HG03025 (cell line): ENCODE data around the gene TWIST2.

Source experiments
- ATAC-seq: cut with Tn5 transposase; IDR thresholded peaks from one replicate; pipeline ENCODE4 v1.9.1; 2021; ENCODE audit warnings: mild to moderate bottlenecking, moderate library complexity; ENCODE audit not compliant: unreplicated experiment, low FRiP score

Gene TWIST2

DNA sequence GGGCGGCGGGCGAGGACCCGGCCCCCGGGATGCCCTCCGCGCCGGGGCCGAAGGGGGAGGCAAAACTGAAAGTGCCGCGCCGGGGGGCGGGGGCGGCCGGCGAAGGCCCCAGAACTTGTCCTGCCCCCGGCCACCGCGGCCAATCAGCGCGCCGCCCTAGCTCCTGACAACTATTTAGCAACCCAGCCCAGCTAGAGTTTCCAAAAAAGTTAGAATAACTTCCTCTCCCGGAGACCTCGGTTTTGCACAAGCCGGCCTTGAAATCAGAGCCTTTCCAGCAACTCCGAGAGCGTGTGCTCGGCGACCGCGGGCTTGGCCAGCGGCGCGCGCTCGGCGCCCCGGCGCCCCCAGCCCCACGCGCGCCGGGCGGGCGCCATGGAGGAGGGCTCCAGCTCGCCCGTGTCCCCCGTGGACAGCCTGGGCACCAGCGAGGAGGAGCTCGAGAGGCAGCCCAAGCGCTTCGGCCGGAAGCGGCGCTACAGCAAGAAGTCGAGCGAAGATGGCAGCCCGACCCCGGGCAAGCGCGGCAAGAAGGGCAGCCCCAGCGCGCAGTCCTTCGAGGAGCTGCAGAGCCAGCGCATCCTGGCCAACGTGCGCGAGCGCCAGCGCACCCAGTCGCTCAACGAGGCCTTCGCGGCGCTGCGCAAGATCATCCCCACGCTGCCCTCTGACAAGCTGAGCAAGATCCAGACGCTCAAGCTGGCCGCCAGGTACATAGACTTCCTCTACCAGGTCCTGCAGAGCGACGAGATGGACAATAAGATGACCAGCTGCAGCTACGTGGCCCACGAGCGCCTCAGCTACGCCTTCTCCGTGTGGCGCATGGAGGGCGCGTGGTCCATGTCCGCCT lies at the start of gene TWIST2:
Gene TWIST2, plus strand, starts transcription at position 245 of the 850 bp plus-strand sequence. Its CDS starts 131 bp downstream, at position 376.
- ATAC-seq = no peak

DNA sequence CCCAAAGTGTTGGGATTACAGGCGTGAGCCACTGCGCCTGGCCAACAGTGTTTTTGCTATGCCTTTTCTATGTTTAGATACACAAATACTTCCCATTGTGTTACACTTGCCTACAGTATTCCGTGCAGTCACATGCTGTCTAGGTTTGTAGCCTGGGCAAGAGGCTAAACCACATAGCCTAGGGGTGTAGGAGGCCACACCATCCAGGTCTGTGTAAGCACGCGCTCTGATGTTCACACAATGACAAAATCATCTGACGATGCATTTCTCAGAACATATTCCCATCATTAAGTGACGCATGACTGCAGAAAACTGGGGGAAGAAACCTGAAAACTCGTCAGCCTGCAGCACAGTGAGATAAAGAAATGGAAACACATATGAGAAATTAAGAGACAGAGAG lies 46.1 kb upstream of the TWIST2 start:
- no peak for ATAC-seq

- no peak for ATAC-seq
Observed at GRCh38 chr2:238802957-238803356, 44.9 kb upstream of the TWIST2 start.

GRCh38 chr2:238803996-238804870 lies 43.7 kb upstream of the TWIST2 start:
- ATAC-seq = no peak

GRCh38 chr2:238808761-238809160 lies 39.1 kb upstream of the TWIST2 start:
- ATAC-seq = no peak

GRCh38 chr2:238810321-238810720 lies 37.6 kb upstream of the TWIST2 start:
- ATAC-seq = no peak

- no peak for ATAC-seq
Observed at GRCh38 chr2:238811293-238811692, 36.6 kb upstream of the TWIST2 start.

- no peak for ATAC-seq
Observed at GRCh38 chr2:238811759-238812158, 36.1 kb upstream of the TWIST2 start.

DNA sequence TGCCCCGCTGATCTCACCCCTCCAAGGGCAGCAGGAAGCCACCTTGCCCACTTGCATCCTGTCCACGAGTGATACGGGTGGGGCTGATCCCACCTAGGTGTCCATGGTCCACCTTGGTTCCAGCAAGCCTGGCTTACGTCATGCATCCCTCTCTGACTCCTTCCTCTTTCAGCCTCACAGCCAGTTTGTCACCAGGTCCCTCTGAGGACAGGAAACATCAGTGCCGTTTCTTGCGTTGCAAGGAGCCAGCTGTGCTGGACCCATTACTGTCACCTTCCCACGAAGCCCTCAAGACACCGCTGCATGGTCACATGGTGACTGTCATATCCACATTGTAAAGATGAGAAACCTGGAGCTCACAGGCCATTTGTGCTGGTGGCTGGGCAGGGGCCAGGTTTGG lies 34.8 kb upstream of the TWIST2 start:
- no peak for ATAC-seq

DNA sequence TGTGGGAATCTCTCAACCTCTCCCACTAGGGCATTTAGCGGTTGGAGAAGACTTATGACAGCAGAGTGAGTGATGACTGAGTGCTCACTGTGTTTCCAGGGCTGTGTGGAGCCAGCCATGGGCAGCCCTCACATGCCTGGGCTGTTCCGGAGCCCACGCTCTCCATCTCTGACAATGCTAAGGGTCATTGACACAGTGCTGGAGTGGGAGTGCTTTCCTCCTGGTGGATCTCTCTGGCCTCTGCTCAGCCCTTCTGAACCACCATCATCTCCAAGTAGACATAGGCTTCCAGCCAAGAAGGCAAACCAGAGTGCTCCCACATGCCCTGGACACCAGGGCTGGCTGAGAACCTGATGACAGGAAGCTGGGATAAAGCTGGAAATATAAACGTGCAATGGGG lies 33.1 kb upstream of the TWIST2 start:
- no peak for ATAC-seq

GRCh38 chr2:238816291-238816690 lies 31.6 kb upstream of the TWIST2 start:
- no peak for ATAC-seq

GRCh38 chr2:238817382-238817781 lies 30.5 kb upstream of the TWIST2 start:
- ATAC-seq = no peak

DNA sequence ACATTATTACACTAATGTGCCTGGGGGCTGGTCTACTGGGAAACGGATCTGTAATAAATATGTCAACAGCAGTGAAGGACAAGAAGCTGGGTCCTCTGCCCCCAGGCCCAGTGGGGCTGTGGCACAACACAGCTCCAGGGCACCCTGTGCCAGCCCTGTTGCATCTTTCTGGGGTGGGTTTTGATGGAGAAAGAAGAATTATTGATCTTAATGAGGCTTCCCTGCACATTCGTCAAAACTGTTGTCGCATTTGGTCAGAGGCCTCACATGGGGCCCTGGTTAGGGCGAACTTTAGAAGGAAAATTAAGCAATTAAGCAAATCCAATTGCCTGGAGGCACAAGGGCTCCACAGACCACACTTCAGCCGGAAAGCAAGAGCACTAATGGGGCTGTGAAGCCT lies 30.0 kb upstream of the TWIST2 start:
- no peak for ATAC-seq

GRCh38 chr2:238818561-238818960 lies 29.3 kb upstream of the TWIST2 start:
- ATAC-seq = no peak

GRCh38 chr2:238820197-238820596 lies 27.7 kb upstream of the TWIST2 start:
- ATAC-seq = no peak

- no peak for ATAC-seq
Observed at GRCh38 chr2:238820916-238821315, 27.0 kb upstream of the TWIST2 start.

DNA sequence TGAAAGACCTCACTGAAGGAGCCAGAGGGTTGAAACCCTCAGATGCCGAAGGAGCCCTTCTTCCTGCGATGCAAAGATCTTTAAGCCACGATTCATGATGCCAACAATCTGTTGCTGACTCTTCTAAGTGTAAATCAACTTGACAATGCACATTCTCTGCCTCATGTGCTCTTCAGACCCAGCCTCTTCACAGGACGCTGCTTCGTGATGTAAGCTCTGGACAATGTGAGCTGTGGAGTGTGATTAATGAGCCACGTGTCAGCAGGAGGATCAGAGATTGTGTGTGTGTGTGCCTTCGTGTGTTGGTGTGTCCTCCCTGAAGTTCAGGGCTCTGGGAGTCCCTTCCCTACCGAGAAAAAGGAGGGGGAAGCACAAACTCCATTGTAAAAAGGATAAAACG lies 26.5 kb upstream of the TWIST2 start:
- ATAC-seq = no peak

DNA sequence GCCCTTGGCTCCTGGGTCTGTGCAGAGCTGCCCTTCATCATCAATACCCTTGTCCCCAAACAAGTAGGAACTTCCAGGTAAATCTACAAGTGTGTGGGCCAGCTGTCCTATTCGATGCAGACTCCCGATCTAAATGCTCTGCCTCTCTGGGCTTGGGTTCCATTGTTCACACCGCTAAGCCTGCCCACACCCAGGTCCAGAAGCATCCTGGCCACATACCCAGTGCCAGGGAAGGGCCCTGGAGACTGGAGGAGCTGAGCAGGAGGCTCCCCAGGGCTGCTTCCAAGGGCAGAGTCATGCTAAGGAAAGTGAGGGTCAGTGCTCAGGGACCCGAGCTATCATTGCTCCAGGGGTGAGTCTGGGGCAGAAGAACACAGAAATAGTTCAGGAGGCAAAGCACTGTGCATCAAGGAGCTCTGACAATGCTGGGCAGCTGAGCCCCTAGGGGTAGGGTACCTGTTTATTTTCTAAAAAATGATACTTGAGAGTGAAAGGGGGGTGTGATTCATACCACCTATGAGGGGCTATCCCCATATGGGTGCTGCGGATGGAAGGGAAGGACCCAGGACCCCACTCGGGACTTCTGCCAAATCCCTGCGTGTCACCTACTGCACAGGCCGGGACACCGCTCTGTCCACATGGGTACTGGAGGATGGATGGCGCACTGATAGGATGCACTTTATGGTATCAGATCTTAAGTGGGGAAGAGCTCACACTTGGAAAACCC lies 25.8 kb upstream of the TWIST2 start:
- ATAC-seq = no peak

DNA sequence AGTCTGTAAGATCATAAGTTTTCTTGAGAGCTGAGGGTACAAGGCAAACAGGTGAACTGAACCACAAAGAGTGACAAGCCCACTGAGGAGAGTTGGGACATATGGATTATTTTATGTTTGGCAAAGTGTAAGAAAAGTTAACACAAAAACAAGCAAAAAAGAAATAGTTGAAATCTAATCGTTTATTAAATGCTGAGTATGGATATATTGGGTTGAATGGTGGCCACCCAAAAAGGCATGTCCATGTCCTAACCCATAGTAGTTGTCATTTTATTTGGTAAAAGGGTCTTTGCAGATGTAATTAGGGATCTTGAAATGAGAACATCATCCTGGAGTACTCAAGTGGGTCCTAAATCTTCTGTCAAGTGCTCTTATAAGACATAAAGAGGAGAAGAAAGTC lies 24.9 kb upstream of the TWIST2 start:
- no peak for ATAC-seq

GRCh38 chr2:238831177-238831576 lies 16.7 kb upstream of the TWIST2 start:
- ATAC-seq = no peak

- ATAC-seq = no peak
Observed at GRCh38 chr2:238834982-238835381, 12.9 kb upstream of the TWIST2 start.
